GM12801 (cell line): ENCODE data around the gene FCHSD2.

Experiments used
- TF ChIP-seq, protein P1 (sequence below): IDR thresholded peaks from one replicate; pipeline ENCODE4 v1.5.1; 2011; ENCODE audit warnings: control low read depth; ENCODE audit not compliant: insufficient read length; ENCODE audit errors: extremely low read depth

The FCHSD2 gene

GRCh38 chr11:73145986-73146575, 4.0 kb upstream of the FCHSD2 start:
- TF ChIP-seq, protein P1, sequence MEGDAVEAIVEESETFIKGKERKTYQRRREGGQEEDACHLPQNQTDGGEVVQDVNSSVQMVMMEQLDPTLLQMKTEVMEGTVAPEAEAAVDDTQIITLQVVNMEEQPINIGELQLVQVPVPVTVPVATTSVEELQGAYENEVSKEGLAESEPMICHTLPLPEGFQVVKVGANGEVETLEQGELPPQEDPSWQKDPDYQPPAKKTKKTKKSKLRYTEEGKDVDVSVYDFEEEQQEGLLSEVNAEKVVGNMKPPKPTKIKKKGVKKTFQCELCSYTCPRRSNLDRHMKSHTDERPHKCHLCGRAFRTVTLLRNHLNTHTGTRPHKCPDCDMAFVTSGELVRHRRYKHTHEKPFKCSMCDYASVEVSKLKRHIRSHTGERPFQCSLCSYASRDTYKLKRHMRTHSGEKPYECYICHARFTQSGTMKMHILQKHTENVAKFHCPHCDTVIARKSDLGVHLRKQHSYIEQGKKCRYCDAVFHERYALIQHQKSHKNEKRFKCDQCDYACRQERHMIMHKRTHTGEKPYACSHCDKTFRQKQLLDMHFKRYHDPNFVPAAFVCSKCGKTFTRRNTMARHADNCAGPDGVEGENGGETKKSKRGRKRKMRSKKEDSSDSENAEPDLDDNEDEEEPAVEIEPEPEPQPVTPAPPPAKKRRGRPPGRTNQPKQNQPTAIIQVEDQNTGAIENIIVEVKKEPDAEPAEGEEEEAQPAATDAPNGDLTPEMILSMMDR, result no peak

DNA sequence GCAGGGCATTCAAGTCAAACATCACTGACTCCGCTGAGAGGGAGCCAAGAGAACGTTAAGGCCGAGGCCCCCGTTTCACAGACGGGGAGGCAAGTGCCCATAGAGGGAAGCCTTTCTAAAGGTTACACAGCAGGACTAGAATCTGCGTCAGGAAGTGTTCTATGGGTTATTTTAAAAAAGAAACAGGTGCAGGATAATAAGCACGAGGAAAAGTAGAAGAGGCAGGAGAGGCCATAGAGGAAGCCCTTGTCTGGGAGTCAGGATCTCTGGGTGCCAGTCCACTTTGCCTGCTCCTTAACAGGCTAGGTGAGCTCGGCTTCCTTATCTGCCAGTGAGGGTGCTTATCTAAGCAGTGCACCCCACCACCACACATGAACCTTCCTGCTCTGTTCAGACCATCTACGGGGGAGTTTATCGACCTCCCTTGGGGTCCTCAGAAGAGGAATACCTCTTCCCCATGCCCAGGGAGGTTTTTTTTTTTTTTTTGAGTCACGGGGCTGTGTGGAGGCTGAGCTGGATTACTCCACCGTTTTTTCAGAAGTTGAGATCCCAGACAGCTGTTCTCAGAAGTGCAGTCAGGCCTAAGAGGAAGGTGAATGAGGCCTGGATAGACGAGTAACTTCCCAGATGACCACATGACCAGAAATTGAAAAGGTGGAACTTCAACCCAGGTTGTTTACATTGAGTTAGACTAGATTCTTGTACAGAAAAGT, 1.2 kb upstream of the FCHSD2 start:
- TF ChIP-seq, protein P1, result no peak

GRCh38 chr11:73141309-73142127, 600 bp downstream of the FCHSD2 start:
- TF ChIP-seq, protein P1, result no peak

DNA sequence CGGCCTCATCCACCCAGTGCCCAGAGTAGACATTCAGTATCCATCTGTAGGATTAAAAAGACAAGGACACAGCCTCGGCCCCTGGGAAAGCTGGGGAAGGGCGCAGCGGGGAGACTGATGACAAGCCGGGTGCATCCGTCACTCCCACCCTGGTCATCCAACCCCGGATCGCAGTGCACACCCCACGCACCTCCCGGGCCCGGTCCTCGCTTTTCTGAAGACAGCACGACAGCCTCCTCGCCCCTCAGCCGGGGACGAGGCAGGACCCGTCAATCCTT, 1.1 kb downstream of the FCHSD2 start:
- TF ChIP-seq, protein P1, result no peak

GRCh38 chr11:73140213-73141030, 1.7 kb downstream of the FCHSD2 start:
- TF ChIP-seq, protein P1, result no peak

DNA sequence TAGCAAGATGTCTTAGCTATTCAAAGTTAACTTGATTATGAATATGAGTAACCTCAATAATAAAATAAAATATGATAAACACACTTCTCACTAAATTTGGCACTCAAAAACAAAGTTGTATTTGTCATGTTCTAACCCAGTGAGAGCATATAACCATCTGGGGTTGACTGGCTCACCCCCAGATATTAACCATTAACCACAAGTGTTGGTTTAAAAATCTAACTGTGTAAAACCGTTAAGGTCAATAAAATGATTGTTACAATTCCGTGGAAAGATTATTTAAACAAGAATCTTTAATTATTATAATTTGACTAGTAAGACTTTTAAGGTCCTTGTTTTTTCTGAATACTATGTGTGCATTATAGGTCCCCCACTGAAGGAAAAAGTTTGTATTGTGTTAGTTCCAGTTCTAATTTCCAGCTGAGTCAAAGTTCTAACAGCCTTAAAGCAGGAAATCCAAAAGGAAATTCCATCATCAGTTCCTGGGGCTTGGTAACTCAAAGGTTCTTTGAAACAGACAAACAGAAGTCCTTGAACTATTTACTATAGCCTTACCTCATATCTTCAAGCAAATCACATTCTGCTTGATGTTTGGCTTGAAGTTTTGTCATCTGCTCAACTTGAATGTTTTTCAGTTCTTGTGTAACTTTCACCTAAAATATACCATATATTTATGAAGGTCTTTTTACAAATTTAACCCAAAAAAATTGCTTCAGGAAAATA, 2.5 kb downstream of the FCHSD2 start:
- TF ChIP-seq, protein P1, result no peak
